Measurements from ENCODE around the gene C1QTNF6.

C1QTNF6 gene

GRCh38 chr22:37193629-37194191, 5.7 kb upstream of the C1QTNF6 start:
- in situ Hi-C loops (cut with MboI; ENCODE audit: low sequenced_read_pairs), result no loop called here

DNA sequence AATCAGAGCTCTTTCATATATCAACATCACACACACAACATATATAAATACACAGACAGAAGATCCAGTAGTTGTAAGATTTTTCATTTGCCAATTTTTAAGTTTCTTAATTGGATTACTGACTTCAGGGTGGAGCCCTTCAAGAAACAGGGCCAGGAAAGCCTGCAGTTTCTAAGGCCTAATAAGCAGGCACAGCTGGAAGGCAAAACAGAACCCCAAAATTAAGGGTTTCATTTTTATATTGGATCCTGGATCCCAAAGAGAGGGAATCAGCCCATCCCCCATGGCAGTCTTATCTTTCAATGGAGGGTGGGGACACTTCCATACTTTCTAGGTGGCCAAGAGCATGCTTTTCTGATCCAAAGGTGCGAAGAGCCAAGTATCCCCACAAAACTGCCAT, 4.7 kb upstream of the C1QTNF6 start:
- in situ Hi-C loops (cut with MboI; ENCODE audit: low sequenced_read_pairs), result no loop called here

DNA sequence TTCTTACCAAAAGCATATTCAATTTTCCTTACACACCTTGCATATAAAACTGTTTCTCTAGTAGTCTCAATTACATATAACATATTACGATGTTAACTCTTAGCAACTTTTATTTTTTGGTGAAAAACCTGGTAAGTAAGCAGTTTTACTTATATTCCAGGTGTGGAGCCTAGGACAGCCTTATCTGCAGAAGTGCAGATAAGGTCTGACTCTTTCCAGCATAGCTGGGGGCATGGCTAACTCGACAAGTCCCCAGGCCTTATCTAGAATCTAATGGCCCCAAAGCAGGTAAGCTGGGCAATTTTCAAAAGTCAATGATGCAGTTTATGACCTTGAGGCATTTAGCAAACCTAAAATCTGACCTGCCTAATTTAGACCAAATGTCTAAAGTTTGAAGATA, 4.2 kb upstream of the C1QTNF6 start:
- in situ Hi-C loops (cut with MboI; ENCODE audit: low sequenced_read_pairs), result no loop called here

DNA sequence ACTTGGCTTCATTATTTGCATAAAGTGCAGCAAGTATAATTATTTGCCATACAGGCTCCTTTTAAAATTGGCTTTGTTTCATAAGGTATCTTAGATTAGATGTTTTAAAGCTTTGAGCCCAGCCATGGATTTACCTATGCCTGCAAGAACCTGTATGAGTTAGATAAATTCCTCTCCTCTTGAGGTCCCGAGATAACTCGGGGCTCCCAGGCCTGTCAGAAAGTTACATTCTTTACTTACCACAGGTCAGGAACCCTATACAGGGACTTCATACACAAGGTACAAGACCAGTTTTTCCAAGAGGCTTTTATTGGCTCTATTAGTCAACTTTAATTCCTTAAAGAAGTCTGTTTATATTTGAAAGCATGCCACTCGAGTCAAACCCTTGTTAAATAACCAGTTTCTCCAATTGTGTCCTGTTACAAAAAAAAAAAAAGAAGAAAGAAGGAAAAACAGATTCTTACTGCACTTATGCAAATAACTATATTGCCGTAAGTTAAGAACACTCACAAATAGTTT, 2.3 kb upstream of the C1QTNF6 start:
- in situ Hi-C loops (cut with MboI; ENCODE audit: low sequenced_read_pairs), result no loop called here

DNA sequence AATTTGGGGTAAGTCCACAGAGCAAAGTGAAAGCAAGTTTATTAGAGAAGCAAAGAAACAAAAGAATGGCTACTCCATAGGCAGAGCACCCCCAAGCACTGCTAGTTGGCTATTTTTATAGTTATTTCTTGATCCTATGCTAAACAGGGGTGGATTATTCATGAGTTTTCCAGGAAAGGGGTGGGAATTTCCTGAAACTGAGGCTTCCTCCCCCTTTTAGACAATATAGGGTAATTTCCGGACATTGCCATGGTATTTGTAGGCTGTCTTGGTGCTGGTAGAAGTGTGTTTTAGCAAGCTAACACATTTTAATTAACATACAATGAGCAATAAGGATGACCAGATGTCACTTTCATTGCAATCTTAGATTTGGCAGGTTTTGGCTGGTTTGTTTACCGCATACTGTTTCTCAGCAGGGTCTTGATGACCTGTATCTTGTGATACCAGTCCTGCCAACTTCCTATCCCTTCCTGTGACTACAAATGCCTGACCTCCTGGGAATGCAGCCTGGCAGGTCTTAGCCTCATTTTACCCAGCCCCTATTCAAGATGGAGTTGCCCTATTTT, 937 bp upstream of the C1QTNF6 start:
- in situ Hi-C loops (cut with MboI; ENCODE audit: low sequenced_read_pairs), result no loop called here

DNA sequence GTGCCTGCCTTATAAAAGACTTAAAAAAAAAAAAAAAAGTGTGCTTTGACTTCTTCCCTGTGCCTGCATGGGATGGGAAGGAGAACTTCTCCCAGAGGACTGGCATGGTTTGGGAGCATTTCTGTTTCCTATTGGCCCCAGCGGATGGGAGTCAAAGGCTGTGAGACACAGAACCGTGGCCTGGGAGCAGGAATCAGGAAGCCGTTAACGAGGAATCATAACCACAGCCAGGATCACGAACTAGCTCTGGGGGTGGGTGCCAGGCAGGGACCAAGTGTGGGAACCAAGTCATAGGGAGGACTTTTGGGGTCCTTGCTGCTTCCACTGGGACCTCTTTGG, 526 bp downstream of the C1QTNF6 start:
- in situ Hi-C loops (cut with MboI; ENCODE audit: low sequenced_read_pairs), result no loop called here

- in situ Hi-C loops (cut with MboI; ENCODE audit: low sequenced_read_pairs), result no loop called here
These were observed 987 bp downstream of the C1QTNF6 start for GRCh38 chr22:37186997-37187522.

DNA sequence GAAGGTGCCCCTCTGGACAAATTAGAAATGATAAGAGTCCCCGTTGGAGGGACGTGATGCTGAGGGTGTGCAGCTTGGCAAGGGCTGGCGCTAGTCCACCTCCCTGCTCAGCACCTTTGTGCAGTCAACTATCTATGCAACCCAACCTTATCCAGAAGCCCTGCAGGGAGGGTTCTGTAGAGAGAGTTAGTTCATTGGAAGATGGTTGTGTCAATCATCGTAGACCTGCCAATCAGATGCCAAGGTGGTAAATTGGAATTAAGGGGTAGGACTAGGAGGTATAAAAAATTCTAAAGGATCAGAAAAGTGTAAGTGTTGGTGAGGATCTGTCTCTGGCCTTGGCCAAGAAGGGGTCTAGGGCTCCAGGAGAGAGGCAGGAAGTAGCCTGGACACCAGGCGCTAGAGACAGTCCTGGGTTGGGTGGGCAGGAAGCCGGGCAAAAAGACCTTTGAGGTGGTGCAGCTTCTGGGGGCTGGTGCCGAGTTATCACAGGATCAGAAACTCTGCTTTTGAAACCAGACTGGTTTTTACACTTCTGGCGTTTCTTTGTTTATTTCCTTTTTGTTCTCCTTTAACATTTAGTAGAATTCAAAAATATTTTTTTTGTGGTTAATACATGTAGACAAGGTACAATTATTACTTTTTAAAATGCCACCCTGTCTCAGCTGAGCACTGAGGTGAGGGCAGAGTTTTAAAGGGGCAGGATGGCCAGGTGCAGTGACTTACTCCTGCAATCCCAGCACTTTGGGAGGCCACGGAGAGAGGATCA, 1.6 kb downstream of the C1QTNF6 start:
- in situ Hi-C loops (cut with MboI; ENCODE audit: low sequenced_read_pairs), result no loop called here

DNA sequence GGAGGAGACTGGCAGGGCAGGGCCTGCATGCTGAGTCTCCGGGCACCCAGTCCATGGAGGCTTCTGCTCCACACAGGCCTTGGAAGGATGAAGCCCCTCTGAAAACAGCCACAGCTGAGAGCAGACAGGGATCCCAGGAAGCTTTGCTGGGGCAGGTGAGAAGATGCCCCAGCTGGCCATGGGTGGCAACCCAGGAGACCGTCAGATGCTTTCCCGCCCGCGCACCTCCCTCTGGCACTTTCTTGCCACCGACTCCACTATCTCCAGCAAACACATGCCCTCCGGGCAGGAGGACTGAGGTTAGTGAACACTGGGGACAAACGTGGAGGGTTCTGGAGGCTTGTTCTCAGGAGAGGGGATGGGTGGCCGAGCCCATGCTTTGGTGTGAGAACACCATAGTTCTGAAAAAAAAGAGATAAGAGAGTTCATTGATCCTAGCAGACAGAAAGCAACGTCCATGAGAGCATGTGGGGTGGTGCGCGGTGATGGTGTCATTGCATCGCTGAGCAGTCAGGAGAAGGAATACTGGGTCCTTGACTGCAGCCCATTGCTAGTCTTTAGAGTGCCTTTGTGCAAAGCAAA, 2.3 kb downstream of the C1QTNF6 start:
- in situ Hi-C loops (cut with MboI; ENCODE audit: low sequenced_read_pairs), result no loop called here

GRCh38 chr22:37184816-37185541, 3.1 kb downstream of the C1QTNF6 start:
- in situ Hi-C loops (cut with MboI; ENCODE audit: low sequenced_read_pairs), result no loop called here

- in situ Hi-C loops (cut with MboI; ENCODE audit: low sequenced_read_pairs), result no loop called here
These were observed 3.7 kb downstream of the C1QTNF6 start for GRCh38 chr22:37184380-37184755.

- in situ Hi-C loops (cut with MboI; ENCODE audit: low sequenced_read_pairs), result no loop called here
These were observed 4.3 kb downstream of the C1QTNF6 start for GRCh38 chr22:37183432-37184379.

DNA sequence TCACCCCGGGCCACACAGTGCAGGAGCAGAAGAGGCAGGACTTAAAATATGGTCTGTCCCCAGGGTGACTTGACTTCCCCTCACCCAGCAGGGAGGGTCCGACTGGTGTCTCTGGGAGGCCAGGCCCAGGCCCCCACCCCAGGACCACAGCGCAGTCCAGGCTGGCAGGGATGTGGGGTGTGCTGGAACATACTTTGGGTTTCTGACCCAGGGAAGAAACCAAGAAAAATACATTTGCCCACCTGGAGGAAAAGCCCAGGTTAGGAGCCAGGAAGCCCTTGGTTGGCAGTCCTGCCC, 5.2 kb downstream of the C1QTNF6 start:
- in situ Hi-C loops (cut with MboI; ENCODE audit: low sequenced_read_pairs), result no loop called here

DNA sequence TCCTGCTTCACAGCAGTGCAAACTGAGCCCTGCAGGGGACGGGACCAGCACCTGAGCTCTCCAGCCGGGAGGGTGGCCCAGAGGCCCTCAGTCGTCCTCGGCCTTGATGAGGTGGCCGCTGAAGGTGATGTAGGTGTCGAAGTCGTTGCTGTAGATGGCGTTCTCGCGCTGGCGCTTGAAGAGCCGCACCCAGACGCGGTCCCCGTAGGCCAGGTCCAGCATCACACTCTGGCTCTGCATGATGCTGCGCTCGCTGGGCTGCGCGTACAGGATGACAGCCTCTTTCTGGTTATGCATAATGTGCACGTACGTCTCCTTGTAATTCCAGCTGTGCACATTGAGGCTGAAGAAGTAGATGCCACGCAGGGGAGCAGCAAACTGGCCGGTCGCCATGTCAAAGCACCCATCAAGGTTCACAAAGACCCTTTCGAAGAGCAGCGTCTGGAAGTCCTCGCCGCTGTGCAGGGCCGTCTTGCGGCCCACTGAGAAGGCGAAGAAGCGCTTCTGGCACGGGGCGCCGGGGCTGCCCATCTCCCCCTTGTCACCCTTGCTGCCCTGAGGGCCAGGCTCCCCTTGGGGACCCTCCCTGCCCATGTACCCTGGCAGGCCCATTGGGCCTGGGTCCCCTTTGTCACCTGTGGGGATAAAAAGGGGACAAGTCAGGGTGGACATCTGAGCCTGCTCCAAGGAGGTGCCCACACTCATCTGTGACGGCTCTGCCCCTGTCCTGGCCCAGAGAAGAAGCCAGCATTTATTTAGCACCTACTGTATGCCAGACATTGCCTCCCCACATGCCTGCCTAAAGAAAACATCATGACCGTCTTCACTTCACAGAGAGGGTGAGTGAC, 5.7 kb downstream of the C1QTNF6 start:
- in situ Hi-C loops (cut with MboI; ENCODE audit: low sequenced_read_pairs), result no loop called here

GRCh38 chr22:37181681-37182080, 6.4 kb downstream of the C1QTNF6 start:
- in situ Hi-C loops (cut with MboI; ENCODE audit: low sequenced_read_pairs), result no loop called here

- in situ Hi-C loops (cut with MboI; ENCODE audit: low sequenced_read_pairs), result no loop called here
These were observed 7.4 kb downstream of the C1QTNF6 start for GRCh38 chr22:37180531-37181231.

GRCh38 chr22:37179622-37180420, 8.2 kb downstream of the C1QTNF6 start:
- in situ Hi-C loops (cut with MboI; ENCODE audit: low sequenced_read_pairs), result no loop called here

GRCh38 chr22:37179126-37179470, 8.9 kb downstream of the C1QTNF6 start:
- in situ Hi-C loops (cut with MboI; ENCODE audit: low sequenced_read_pairs), result no loop called here

All from HL-60/S4 treated with phorbol 12-myristate 13-acetate at 8.2 ng/mL for 4 days and 3 days (cell line).